CD14-positive monocyte (primary cell): Measurements from ENCODE around the gene WDR5B. TPM values are rescaled to one million over a fixed set of nuclear protein-coding genes. Genes with fewer than 3 reads are reported as not detected.
A peak's percentile ranks its signal among the peaks of the same experiment; 100 is the strongest.

Experiments
- DNase-seq, 3 donors: peaks; one replicate each; pipeline ENCODE4 v3.0.0-alpha.2; 2011 to 2022
- H2AFZ ChIP-seq: 2 replicates; pipeline ENCODE4 v1.6.0; 2012; ENCODE audit warnings: mild to moderate bottlenecking, low read depth, low read length, inconsistent platforms; ENCODE audit not compliant: insufficient read depth, poor library complexity, severe bottlenecking
- H3K27ac ChIP-seq, 2 donors: 1 replicate in 1 of 2; 2 replicates in 1 of 2; pipeline ENCODE4 v1.5.1; 2012 to 2013; ENCODE audit warnings: low read length in 2 of 2, control low read depth in 1 of 2, inconsistent platforms in 1 of 2, low read depth in 1 of 2, mild to moderate bottlenecking in 1 of 2
- H3K27me3 ChIP-seq, 2 donors: one replicate each; pipeline versions ENCODE4 v1.6.0 to v1.6.1; 2011 to 2013; ENCODE audit warnings: low read length in 2 of 2; ENCODE audit not compliant: control insufficient read depth in 2 of 2, insufficient read depth in 2 of 2
- H3K36me3 ChIP-seq, 2 donors: replicated peaks in 1 of 2; 1 replicate in 1 of 2; 2 replicates in 1 of 2; pipeline versions ENCODE4 v1.5.1 to v1.6.1; 2012 to 2013; ENCODE audit warnings: low read length in 2 of 2, control low read depth in 1 of 2, inconsistent platforms in 1 of 2, mild to moderate bottlenecking in 1 of 2; ENCODE audit not compliant: insufficient read depth in 2 of 2, control insufficient read depth in 1 of 2
- H3K4me1 ChIP-seq, 2 donors: 1 replicate in 1 of 2; 2 replicates in 1 of 2; pipeline versions ENCODE4 v1.5.1 to v1.6.1; 2012 to 2013; ENCODE audit warnings: low read length in 2 of 2, control low read depth in 1 of 2, inconsistent platforms in 1 of 2, mild to moderate bottlenecking in 1 of 2, moderate library complexity in 1 of 2; ENCODE audit not compliant: insufficient read depth in 2 of 2, control insufficient read depth in 1 of 2
- H3K4me2 ChIP-seq: replicated peaks from 2 replicates; pipeline ENCODE3; 2012; ENCODE audit warnings: low read length, moderate library complexity, mild to moderate bottlenecking; ENCODE audit not compliant: poor library complexity, severe bottlenecking; ENCODE audit errors: extremely low read depth
- H3K4me3 ChIP-seq, 3 experiments: fragments of 200-600 bp in 1 of 3; sonication (generic) in 1 of 3; replicated peaks in 1 of 3; 1 replicate in 2 of 3; 2 replicates in 1 of 3; pipeline ENCODE4 v1.5.1; 2011 to 2013; ENCODE audit warnings: low read length in 3 of 3, mild to moderate bottlenecking in 3 of 3, control low read depth in 2 of 3, low read depth in 2 of 3, inconsistent platforms in 1 of 3, moderate library complexity in 1 of 3
- H3K79me2 ChIP-seq: 2 replicates; pipeline ENCODE4 v1.6.0; 2012; ENCODE audit warnings: mild to moderate bottlenecking, control low read depth, inconsistent platforms, low read length, moderate library complexity; ENCODE audit not compliant: insufficient read depth
- H3K9ac ChIP-seq: 2 replicates; pipeline ENCODE4 v1.6.0; 2017; ENCODE audit warnings: low read length, mild to moderate bottlenecking; ENCODE audit not compliant: insufficient read depth, poor library complexity, severe bottlenecking
- H3K9me3 ChIP-seq, 2 donors: replicated peaks in 1 of 2; 1 replicate in 1 of 2; 2 replicates in 1 of 2; pipeline versions ENCODE4 v1.5.1 to v1.6.1; 2012 to 2013; ENCODE audit warnings: low read length in 2 of 2, control low read depth in 1 of 2; ENCODE audit not compliant: control insufficient read depth in 1 of 2, insufficient read depth in 1 of 2
- H4K20me1 ChIP-seq: 2 replicates; pipeline ENCODE4 v1.6.0; 2012; ENCODE audit warnings: mild to moderate bottlenecking, low read length, control low read depth, moderate library complexity; ENCODE audit not compliant: insufficient read depth
- H3K27ac Mint-ChIP-seq, 7 donors: one replicate each; pipeline ENCODE4 v1.8.0; 2020; ENCODE audit warnings: mild to moderate bottlenecking in 7 of 7, mixed read lengths in 7 of 7, moderate library complexity in 6 of 7, inconsistent platforms in 2 of 7
- H3K27me3 Mint-ChIP-seq, 3 donors: one replicate each; pipeline ENCODE4 v1.8.0; 2021 to 2022; ENCODE audit warnings: low read depth in 3 of 3, mild to moderate bottlenecking in 3 of 3, mixed read lengths in 3 of 3, moderate library complexity in 3 of 3, inconsistent platforms in 1 of 3
- H3K36me3 Mint-ChIP-seq, 2 donors: one replicate each; pipeline ENCODE4 v1.8.0; 2020; ENCODE audit warnings: mixed read lengths in 2 of 2, inconsistent platforms in 1 of 2, mild to moderate bottlenecking in 1 of 2
- H3K4me1 Mint-ChIP-seq: one replicate; pipeline ENCODE4 v1.8.0; 2020; ENCODE audit warnings: mild to moderate bottlenecking, mixed read lengths
- H3K4me3 Mint-ChIP-seq, 2 donors: one replicate each; pipeline ENCODE4 v1.8.0; 2020; ENCODE audit warnings: mild to moderate bottlenecking in 2 of 2, mixed read lengths in 2 of 2, moderate library complexity in 1 of 2
- H3K9me3 Mint-ChIP-seq, 7 donors: one replicate each; pipeline ENCODE4 v1.8.0; 2020 to 2022; ENCODE audit warnings: mixed read lengths in 7 of 7, mild to moderate bottlenecking in 6 of 7, moderate library complexity in 6 of 7, inconsistent platforms in 2 of 7
- WGBS: methylation state at CpG from one replicate; pipeline ENCODE4 v1.1.5; 2013; ENCODE audit warnings: missing lambda C conversion rate; ENCODE audit not compliant: insufficient coverage; 5-methylcytosine and 5-hydroxymethylcytosine counted together
- intact Hi-C, 2 donors: fragments of 100-400 bp; cut with micrococcal nuclease; formaldehyde crosslinking; loops; one replicate each; pipeline versions ENCODE4 v1.15.0 to v1.15.1; 2023
- polyA plus RNA-seq, 3 donors: library from polyadenylated mRNA; depleted of rRNA in 1 of 3; unstranded in 2 of 3; stranded (reverse) in 1 of 3; fragments of 300-500 nt in 2 of 3; fragments of >200 nt in 1 of 3; fragmentation: Illumina TruSeq in 2 of 3; gene quantifications; 1 replicate in 2 of 3; 2 replicates in 1 of 3; pipeline ENCODE4 v1.2.3, GENCODE V29; 2012 to 2021
- TF ChIP-seq, protein P1 (sequence below): fragments of 200-600 bp; IDR thresholded peaks from one replicate; pipeline ENCODE4 v1.8.0; 2022; ENCODE audit warnings: antibody characterized with exemption, mild to moderate bottlenecking

Gene WDR5B
- polyA plus RNA-seq, 3 donors, result 0.85 to 3.1 (median 0.85) TPM

DNA sequence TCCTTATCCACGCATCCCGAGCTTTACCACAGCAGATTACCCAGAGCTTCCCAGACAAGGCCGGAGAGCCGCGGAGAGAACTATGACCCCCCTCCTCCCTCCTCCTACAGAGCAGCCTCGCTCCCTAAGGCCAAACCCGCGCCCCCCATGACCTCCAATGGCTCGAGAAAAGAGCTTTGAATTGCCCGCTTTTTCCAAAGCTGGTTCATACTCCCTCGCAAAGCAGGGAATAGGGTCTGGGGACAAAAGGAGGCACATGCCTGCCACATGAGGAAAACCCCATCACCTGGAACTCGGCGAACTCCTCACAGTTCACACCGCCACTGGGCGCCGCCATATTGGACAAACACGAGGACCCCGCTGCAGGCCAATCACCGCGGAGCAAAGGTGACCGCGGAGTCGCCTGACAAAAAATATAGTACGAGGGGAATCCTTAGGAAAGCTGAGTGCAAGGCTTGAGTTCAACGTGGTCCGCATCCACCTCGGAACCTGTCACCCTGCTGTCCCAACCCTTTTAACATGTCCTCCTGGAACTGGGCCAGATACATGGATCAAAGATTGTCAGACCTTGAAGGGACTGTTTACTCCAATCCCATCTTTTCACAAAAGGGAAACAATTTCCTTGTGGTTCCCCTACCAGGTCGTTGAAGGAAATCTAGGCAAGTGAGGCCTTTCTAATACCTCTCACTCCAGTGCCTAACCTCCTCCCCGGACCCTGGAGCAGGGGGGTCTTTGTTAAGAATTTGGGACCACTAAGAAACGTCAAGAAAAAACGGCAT, 32.8 kb downstream of the WDR5B start, which contains the start of gene MIX23:
MIX23 (minus strand) TSS at position 344 of the 779 bp plus-strand sequence; CDS start at position 337, 7 bp downstream.
- peaks cover 28 to 37% of the 10 kb centered on the region in 2 donors for H3K4me1 ChIP-seq
- peaks cover 41% of the 10 kb centered on the region for H3K79me2 ChIP-seq
- no peaks in the 10 kb centered on the region for H3K27me3 Mint-ChIP-seq
- H3K9me3 ChIP-seq, result no peaks in the 10 kb centered on the region
- intact Hi-C loops, result loop anchor here (5.0 to 10.0 kb wide), 3 partner anchors 34 to 1202 kb away; partner anchors contain the start of genes HACD2 (in 1 of the 2), PARP14 (in 1 of the 2) and WDR5B (in 1 of the 2)
- TF ChIP-seq, protein P1, sequence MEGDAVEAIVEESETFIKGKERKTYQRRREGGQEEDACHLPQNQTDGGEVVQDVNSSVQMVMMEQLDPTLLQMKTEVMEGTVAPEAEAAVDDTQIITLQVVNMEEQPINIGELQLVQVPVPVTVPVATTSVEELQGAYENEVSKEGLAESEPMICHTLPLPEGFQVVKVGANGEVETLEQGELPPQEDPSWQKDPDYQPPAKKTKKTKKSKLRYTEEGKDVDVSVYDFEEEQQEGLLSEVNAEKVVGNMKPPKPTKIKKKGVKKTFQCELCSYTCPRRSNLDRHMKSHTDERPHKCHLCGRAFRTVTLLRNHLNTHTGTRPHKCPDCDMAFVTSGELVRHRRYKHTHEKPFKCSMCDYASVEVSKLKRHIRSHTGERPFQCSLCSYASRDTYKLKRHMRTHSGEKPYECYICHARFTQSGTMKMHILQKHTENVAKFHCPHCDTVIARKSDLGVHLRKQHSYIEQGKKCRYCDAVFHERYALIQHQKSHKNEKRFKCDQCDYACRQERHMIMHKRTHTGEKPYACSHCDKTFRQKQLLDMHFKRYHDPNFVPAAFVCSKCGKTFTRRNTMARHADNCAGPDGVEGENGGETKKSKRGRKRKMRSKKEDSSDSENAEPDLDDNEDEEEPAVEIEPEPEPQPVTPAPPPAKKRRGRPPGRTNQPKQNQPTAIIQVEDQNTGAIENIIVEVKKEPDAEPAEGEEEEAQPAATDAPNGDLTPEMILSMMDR, result no peak
- peak within 1 kb of the TSS; percentile 69 for H3K9ac ChIP-seq
- no peaks in the 10 kb centered on the region for H4K20me1 ChIP-seq
- peak within 1 kb of the TSS; percentile 88 to 91 for H3K4me3 Mint-ChIP-seq
- H3K4me1 Mint-ChIP-seq, result peaks cover 28% of the 10 kb centered on the region
- no peaks in the 10 kb centered on the region for H3K27me3 ChIP-seq
- 1% methylated on average over 13 of the region's 31 CpGs for WGBS
- no peaks in the 10 kb centered on the region for H3K9me3 Mint-ChIP-seq
- H3K27ac ChIP-seq, result peak within 1 kb of the TSS; percentile 85 to 86
- peak within 1 kb of the TSS; percentile 83 to 93 (median 92) for H3K27ac Mint-ChIP-seq
- peak within 1 kb of the TSS; percentile 100 for H2AFZ ChIP-seq
- H3K36me3 ChIP-seq, result no peaks in the 10 kb centered on the region
- DNase-seq, result peak; percentile 59 to 71 (median 70)
- peak within 1 kb of the TSS; percentile 99 for H3K4me2 ChIP-seq
- H3K36me3 Mint-ChIP-seq, result peaks cover 3 to 7% of the 10 kb centered on the region in 2 donors
- peak within 1 kb of the TSS; percentile 60 to 84 (median 68) for H3K4me3 ChIP-seq

DNA sequence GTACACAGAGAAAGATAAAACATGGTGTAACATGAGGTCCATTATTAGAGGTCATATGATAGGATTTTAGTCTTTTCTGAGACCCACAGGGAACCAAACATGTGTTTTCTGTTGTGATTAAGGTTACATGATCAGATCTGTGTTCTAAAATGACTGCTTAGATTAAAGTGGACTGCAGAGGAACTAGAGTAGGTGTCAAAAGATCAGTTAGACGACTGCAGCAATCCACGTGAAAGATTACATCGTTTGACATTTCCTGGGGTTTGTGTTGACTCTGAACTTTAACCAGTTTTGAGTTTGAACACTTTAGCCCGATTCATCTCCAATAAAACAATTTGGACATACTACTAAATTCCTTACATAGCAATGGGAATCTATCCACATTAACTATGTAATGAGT, 37.9 kb downstream of the WDR5B start:
- H3K4me3 Mint-ChIP-seq, result no peak overlapping the region
- no peaks in the 10 kb centered on the region for H4K20me1 ChIP-seq
- peaks cover 0 to 1% (median 0%) of the 10 kb centered on the region in 3 donors for H3K27me3 Mint-ChIP-seq
- no peak overlapping the region for H3K27ac Mint-ChIP-seq
- H3K4me1 Mint-ChIP-seq, result peaks cover 29% of the 10 kb centered on the region
- H3K9ac ChIP-seq, result no peak overlapping the region
- intact Hi-C loops, result no loop called here
- H3K4me1 ChIP-seq, result peaks cover 15 to 17% of the 10 kb centered on the region in 2 donors
- H3K27me3 ChIP-seq, result no peaks in the 10 kb centered on the region
- H3K27ac ChIP-seq, result no peak overlapping the region
- no peak overlapping the region for H2AFZ ChIP-seq
- H3K36me3 ChIP-seq, result no peaks in the 10 kb centered on the region
- no peaks in the 10 kb centered on the region for H3K9me3 Mint-ChIP-seq
- no peak for DNase-seq
- no peaks in the 10 kb centered on the region for H3K9me3 ChIP-seq
- 40% methylated on average over 1 of the region's 4 CpGs for whole genome bisulfite sequencing
- H3K79me2 ChIP-seq, result peaks cover 63% of the 10 kb centered on the region
- no peak overlapping the region for H3K4me3 ChIP-seq
- peaks cover 6 to 9% of the 10 kb centered on the region in 2 donors for H3K36me3 Mint-ChIP-seq
- H3K4me2 ChIP-seq, result no peak overlapping the region
- TF ChIP-seq, protein P1, result no peak
